Upper lobe of left lung (tissue), 4 donors: ENCODE measurements around the gene UBAP2.

Experiments used
- CTCF ChIP-seq, 6 experiments: fragments of 450-650 bp in 4 of 6; fragments of 200-600 bp in 2 of 6; sonication (generic) in 2 of 6; IDR thresholded peaks; one replicate each; pipeline ENCODE4 v1.5.1; 2016 to 2019; ENCODE audit warnings: antibody characterized with exemption in 6 of 6
- EP300 ChIP-seq, 4 donors: sonication (generic); formaldehyde crosslinking; IDR thresholded peaks; one replicate each; pipeline ENCODE4 v1.5.1; 2017; ENCODE audit warnings: antibody characterized with exemption in 4 of 4, control low read depth in 2 of 4
- POLR2A ChIP-seq, 4 donors: fragments of 450-650 bp; IDR thresholded peaks; one replicate each; pipeline ENCODE4 v1.5.1; 2016 to 2017; ENCODE audit warnings: antibody characterized with exemption in 4 of 4, mild to moderate bottlenecking in 2 of 4
- POLR2AphosphoS5 ChIP-seq, 2 donors: sonication (generic); formaldehyde crosslinking; IDR thresholded peaks; one replicate each; pipeline ENCODE4 v1.5.1; 2017; ENCODE audit warnings: antibody characterized with exemption in 2 of 2

DNA sequence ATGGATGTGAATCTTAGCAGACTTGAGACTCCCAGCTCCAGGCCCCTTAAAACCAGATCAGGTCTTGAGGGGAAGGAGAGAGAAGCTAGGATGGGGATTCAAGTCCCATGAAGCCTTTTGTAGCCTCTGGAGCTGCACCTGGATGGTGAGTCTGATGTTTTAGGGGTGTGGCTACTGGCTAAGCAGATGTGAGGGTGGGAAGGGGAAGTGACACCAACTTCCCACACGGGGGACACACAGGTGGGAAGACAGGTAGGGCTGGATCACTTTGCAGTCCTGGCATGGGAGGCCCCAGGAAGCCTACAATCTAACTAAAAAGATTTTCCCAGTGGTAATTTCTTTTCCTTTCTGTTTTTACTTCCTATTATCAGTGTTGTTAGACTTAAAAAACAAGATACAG is 38.7 kb upstream of the UBAP2 start:
- TF ChIP-seq POLR2A (IDR thresholded peaks at IDR 0.05) (no peak), CTCF (IDR thresholded peaks at IDR 0.05) (no peak), POLR2AphosphoS5 (IDR thresholded peaks at IDR 0.05) (no peak), EP300 (IDR thresholded peaks at IDR 0.05) (no peak)
